HG02852 (cell line): ENCODE data around the gene PCBD2.
"Not testable (repeated sequence)": the region's sequence is repeated elsewhere in the genome, so short reads cannot be mapped to it uniquely, and the experiment has no call there.

Experiments
- ATAC-seq: cut with Tn5 transposase; IDR thresholded peaks from one replicate; pipeline ENCODE4 v1.9.1; 2021; ENCODE audit warnings: mild to moderate bottlenecking, moderate library complexity; ENCODE audit not compliant: unreplicated experiment

Gene PCBD2

GRCh38 chr5:134957920-134958608, 53.1 kb downstream of the PCBD2 start:
- no peak for ATAC-seq

GRCh38 chr5:134958755-134959154, 53.8 kb downstream of the PCBD2 start:
- ATAC-seq: no peak

GRCh38 chr5:134963098-134963497, 58.2 kb downstream of the PCBD2 start:
- ATAC-seq: no peak

DNA sequence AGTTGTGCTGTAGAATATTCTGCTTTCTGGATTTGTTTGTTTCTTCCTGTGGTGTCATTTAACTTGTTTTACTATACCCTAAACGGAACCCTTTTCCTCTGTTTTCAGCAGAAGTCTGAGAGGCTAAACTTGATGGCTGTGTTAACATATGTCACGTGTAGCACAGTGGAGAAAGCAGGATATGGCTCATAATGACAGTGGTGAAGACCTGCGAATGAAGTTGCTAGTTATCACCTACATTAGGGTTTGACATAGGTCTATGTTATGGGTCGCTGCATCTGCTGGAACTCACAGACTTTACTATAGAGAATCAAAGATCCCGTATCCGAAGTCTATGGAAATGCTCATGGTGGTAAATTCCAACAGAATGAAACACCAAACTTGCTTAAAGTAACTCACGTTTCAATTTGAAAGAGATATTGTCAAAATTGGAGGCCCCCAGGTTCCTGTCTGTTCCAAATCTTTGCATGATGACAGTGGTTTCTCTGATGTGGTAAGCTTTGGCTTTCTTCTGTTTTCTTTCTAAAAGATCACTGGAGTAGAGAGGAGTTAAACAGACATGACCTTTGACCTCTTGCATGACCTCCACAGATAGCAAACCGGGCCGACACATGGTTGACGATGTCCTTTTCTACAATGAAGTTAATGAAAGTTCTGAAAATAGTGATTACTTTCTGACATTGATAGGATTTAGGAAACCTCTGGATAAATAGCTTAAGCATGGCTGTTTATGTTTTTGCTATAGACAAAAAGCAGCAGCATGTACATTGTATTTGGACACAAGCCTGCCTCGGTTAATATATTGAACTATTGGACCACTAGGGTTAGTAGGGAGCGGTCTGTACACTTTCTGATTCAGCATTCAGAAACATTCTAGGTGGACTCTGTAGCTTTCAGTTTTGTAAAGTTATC, 59.7 kb downstream of the PCBD2 start:
- ATAC-seq: no peak

DNA sequence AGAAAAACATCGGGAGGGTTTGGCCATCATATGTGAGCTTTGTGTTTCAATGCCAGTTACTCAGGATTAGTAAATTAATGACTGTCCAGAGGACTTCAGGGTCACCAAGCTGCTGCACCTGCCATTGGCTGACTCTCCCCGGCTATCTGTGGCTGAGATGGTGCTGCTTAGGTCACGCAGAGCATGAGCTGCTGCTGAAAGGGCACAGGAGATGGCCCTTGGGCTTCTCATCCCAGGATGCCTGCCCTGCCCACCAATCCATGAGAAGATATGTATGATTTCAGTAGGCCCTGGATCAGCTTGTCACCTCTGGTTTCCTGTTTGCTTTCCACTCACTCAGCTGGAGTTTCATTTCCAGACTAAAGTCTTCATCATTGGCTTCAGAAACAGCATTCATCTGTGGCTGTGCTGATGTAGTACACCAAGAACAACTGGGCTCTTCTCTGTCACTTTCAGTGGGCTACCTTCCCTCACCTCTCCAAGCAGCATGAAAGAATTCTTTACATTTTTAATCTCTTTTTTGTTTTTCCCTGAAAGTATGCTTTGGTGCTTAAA, 60.4 kb downstream of the PCBD2 start:
- ATAC-seq: no peak

- no peak for ATAC-seq
These were observed 62.7 kb downstream of the PCBD2 start, which contains the start of gene CATSPER3 for GRCh38 chr5:134967607-134968006. Gene CATSPER3 (plus strand): TSS chr5:134967907. CDS start chr5:134967992, 85 bp downstream.

- no peak for ATAC-seq
These were observed 63.1 kb downstream of the PCBD2 start for GRCh38 chr5:134968055-134968454.

- no peak for ATAC-seq
These were observed 64.2 kb downstream of the PCBD2 start for GRCh38 chr5:134969166-134969565.

DNA sequence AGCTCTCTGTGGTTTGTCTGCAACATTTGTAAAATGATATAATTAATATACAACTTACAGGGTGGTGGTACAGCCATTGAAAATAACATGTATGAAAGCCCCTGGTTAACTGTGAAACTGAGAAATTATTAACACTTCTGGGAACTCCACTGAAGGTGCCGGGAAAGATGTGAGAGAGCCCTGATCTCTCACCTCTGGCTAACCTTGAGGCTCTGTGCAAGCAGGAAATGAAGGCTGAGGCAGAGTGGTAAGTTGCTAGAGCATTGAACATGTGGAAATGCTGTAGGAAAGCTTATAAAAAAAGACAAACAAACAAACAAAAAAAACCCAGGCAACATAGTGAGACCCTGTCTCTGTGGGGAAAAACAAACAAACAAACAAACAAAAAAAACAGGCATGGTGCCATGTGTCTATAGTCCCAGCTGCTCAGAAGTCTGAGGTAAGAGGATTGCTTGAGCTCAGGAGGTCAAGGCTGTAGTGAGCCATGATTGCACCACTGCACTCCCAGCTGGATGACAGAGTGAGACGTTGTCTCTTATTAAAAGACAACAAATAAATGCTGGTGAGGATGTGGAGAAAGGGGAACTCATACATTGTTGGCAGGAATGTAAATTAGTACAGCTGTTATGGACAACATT, 70.3 kb downstream of the PCBD2 start:
- ATAC-seq: no peak

GRCh38 chr5:134975843-134976242, 70.9 kb downstream of the PCBD2 start:
- ATAC-seq: no peak

- ATAC-seq: no peak
These were observed 71.9 kb downstream of the PCBD2 start for GRCh38 chr5:134976841-134977240.

DNA sequence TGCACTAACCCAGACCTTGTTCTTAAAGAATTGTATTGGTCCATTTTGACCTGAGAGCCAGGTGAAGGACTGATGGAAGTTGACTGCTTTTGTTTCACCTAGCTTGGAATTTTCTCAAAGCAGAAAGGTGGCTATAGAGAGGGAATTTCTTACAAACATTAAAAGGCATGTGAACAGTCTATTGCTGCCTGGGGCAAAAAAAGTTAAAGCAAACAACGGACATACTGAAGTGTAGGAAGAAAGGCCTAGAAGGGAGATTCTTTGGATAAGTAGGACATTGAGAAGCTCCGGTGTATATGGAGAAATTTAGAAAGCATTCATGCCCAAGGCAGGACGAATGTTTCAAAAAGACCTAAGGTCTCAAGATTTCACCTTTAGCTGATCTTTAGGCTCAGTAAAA, 74.5 kb downstream of the PCBD2 start:
- ATAC-seq: no peak

- ATAC-seq: no peak
These were observed 77.3 kb downstream of the PCBD2 start for GRCh38 chr5:134982230-134982629.

DNA sequence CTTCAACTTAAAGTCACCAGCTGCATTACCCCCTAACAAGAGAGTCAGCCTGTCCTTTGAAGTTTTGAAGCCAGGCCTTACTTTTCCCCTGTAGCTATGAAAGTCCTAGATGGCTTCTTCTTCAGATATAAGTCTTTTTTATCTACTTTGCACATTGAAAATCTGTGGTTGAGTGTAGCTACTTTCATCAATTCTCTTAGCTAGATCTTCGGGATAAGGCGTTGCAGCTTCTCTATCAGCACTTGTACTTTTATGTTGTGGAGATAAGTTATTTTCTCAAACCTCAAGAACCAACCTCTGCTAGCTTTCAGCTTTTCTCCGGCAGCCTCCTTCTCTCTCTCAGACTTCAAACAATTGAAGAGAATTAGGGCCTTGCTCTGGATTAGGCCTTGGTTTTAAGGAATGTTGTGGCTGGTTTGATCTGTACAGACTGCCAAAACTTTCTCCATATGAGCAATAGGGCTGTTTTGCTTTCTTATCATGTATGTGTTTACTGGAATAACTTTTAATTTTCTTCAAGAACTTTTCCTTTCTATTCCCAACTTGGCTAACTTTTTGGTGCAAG, 84.4 kb downstream of the PCBD2 start:
- no peak for ATAC-seq

- not testable (repeated sequence) for ATAC-seq
These were observed 85.3 kb downstream of the PCBD2 start for GRCh38 chr5:134990183-134990582.

DNA sequence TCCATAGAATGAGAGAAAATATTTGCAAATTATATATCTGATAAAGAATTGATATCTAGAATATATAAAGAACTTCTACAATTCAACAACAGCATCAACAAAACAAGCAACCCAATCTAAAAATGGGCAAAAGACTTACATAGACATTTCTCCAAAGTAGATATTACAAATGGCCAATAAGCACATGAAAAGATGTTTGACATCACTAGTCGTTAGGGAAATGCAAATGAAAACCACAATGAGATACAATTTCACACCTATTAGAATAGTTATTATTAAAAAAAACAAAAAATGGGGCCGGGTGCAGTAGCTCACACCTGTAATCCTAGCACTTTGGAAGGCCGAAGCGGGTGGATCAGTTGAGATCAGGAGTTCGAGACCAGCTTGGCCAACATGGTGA, 87.2 kb downstream of the PCBD2 start:
- ATAC-seq: no peak

GRCh38 chr5:134993161-134993560, 88.2 kb downstream of the PCBD2 start:
- ATAC-seq: no peak

DNA sequence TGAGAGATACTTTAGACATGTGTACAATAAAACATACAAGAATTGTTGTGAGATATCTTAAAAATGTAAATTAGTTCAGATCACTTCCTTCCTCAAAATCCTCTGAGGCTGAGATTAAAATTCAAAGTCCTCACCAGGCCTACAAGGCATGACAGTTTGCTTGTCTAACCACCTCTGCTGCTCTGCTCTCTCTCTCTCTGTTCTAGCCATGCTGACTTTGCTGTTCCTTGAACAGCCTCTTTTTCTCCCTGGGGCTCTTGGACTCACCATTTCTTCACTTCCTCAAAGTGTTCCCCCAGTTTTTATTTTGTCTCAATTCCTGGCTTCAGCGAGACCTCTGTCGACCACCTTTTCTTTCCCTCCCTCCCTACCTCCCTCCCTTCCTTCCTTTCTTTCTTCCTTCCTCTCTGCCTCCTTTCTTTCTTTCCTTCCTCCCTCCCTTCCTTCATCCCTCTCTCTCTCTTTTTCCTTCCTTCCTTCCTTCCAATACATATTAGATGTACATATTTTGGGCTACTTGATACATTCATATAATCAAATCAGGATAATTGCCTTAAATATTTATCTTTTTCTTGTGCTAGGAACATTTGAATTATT, 89.7 kb downstream of the PCBD2 start:
- ATAC-seq: no peak

DNA sequence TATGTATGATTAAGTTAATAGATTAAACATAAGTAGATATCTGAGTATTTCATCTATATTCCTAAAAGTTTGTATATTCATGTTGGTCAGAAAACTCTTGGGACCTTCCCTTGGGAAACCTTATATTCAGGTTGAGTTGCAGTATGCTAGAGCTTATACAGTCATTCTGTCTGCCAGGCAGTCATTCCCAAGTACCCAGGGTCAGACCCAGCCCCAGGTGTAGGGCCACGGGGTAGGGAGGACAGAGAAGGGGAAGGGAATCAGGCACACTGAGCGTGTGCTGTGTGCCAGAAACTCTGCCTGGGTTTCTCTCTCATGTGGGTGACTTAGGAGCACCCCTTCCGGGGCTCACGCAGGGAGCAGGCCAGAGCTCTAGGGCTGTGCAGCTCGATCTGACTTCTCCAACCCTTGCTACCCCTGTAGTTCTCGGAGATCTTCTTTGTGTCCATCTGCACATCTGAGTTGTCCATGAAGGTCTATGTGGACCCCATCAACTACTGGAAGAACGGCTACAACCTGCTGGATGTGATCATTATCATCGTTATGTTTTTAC, 91.0 kb downstream of the PCBD2 start:
- ATAC-seq: no peak

GRCh38 chr5:134997015-134997414, 92.1 kb downstream of the PCBD2 start:
- ATAC-seq: no peak
